Thyroid gland (tissue), 4 donors: ENCODE measurements around the gene TMEM236. TPM values are rescaled to one million over a fixed set of nuclear protein-coding genes. Genes with fewer than 3 reads are reported as not detected.

Experiments
- DNase-seq, 2 donors: peaks; one replicate each; pipeline ENCODE4 v3.0.0-alpha.2; 2019
- H3K27ac ChIP-seq, 3 donors: fragments of 200-600 bp; sonication (generic); 1 replicate in 2 of 3; 2 replicates in 1 of 3; pipeline ENCODE4 v1.5.1; 2016 to 2019; ENCODE audit warnings: mild to moderate bottlenecking in 1 of 3, moderate library complexity in 1 of 3
- H3K27me3 ChIP-seq: fragments of 200-600 bp; sonication (generic); one replicate; pipeline ENCODE4 v1.5.1; 2019
- H3K36me3 ChIP-seq, 2 donors: fragments of 200-600 bp; sonication (generic); one replicate each; pipeline ENCODE4 v1.5.1; 2016 to 2019
- H3K4me1 ChIP-seq, 2 donors: fragments of 200-600 bp; sonication (generic); one replicate each; pipeline ENCODE4 v1.5.1; 2017 to 2019
- H3K4me3 ChIP-seq, 3 donors: fragments of 200-600 bp; sonication (generic); replicated peaks in 1 of 3; 1 replicate in 2 of 3; 2 replicates in 1 of 3; pipeline ENCODE4 v1.5.1; 2016; ENCODE audit warnings: mild to moderate bottlenecking in 1 of 3
- H3K9me3 ChIP-seq: fragments of 200-600 bp; sonication (generic); one replicate; pipeline ENCODE4 v1.5.1; 2017
- CTCF ChIP-seq, 6 experiments: fragments of 200-600 bp in 3 of 6; fragments of 450-650 bp in 3 of 6; sonication (generic) in 3 of 6; IDR thresholded peaks; one replicate each; pipeline ENCODE4 v1.5.1; 2016 to 2019; ENCODE audit warnings: antibody characterized with exemption in 6 of 6, mild to moderate bottlenecking in 2 of 6, inconsistent platforms in 1 of 6, moderate library complexity in 1 of 6
- POLR2A ChIP-seq, 2 donors: fragments of 450-650 bp; IDR thresholded peaks; one replicate each; pipeline ENCODE4 v1.6.1; 2017; ENCODE audit warnings: antibody characterized with exemption in 2 of 2, mild to moderate bottlenecking in 2 of 2, moderate library complexity in 1 of 2
- WGBS, 2 donors: methylation state at CpG; one replicate each; pipeline ENCODE4 v1.1.5; 2017; 5-methylcytosine and 5-hydroxymethylcytosine counted together
- intact Hi-C: fragments of 100-400 bp; cut with DNase I; formaldehyde crosslinking; loops from one replicate; pipeline ENCODE4 v1.15.1; 2023
- total RNA-seq, 4 donors: library from RNA; depleted of rRNA; stranded (reverse); fragments of >200 nt; gene quantifications; one replicate each; pipeline ENCODE4 v1.2.3, GENCODE V29; 2016

The TMEM236 gene, protein sequence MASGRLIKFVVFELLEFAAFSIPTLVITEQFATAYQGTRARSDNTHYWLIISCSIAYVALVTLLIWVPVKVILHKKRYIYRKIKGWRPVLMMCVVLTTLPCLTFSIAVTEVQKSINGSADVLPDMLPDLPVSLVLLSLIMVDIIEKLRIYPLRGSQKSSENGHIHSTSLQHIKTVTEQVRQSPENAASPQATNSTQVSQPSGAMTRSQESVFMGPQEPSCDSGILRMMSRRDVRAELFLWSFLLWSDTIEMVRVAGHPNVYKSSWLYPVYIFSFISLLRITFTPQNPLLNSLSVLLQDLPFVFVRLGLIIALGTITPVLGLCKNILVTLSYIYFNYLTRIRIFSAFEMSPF
- 1 to 10 TPM in 1 of 4 donors, under 1 TPM in 3; 0.21 to 1.3 (median 0.48) TPM for total RNA-seq

- WGBS, 2 donors = 77 to 78% methylated on average over 9 of the region's 9 CpGs
- H3K9me3 ChIP-seq = no peaks in the 10 kb centered on the region
- H3K27ac ChIP-seq = no peak within 1 kb of the TSS
- no peak for DNase-seq
- no peaks in the 10 kb centered on the region for H3K36me3 ChIP-seq
- no peaks in the 10 kb centered on the region for H3K27me3 ChIP-seq
- TF ChIP-seq POLR2A (IDR thresholded peaks at IDR 0.05) (no peak), CTCF (IDR thresholded peaks at IDR 0.05) (no peak)
- intact Hi-C loops = no loop called here
- H3K4me3 ChIP-seq = no peak within 1 kb of the TSS
- H3K4me1 ChIP-seq = no peaks in the 10 kb centered on the region
Measured at GRCh38 chr10:17751781-17752445, at the start of gene TMEM236. TSS of gene TMEM236 (plus strand) at chr10:17752201. CDS start at chr10:17752296, 95 bp downstream.

- TF ChIP-seq CTCF (IDR thresholded peaks at IDR 0.05) = no peak
- Histone ChIP-seq H3K27ac (no peak overlapping the region), H3K4me1 (no peaks in the 10 kb centered on the region), H3K27me3 (no peaks in the 10 kb centered on the region), H3K36me3 (peaks cover 5 to 14% of the 10 kb centered on the region in 2 donors), H3K4me3 (no peak overlapping the region), H3K9me3 (no peaks in the 10 kb centered on the region)
- intact Hi-C loops = no loop called here
- 95 to 98% methylated on average over 3 of the region's 3 CpGs for WGBS, 2 donors
- no peak for DNase-seq
Measured at GRCh38 chr10:17703706-17704105, 48.3 kb upstream of the TMEM236 start.

DNA sequence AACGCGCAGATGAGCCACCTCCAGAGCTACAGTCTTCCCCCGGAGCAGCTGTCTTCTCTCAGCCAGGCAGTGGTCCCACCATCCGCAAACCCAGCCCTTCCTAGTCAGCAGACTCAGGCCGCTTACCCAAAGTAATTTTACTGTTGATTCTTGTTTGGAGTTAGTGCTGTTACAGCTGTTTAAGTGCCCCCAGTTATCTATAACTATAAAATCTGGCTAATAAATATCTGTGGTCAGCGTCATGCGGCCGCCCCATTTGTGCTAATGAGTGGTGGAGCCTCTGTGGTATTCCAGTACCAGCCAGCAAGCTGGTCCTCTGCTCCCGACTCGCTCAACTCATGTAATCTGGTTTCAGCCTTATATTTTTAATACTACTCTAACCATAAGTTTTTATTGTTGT is 43.2 kb upstream of the TMEM236 start:
- TF ChIP-seq POLR2A (IDR thresholded peaks at IDR 0.05) = no peak
- no peak for TF ChIP-seq CTCF (IDR thresholded peaks at IDR 0.05)
- Histone ChIP-seq H3K4me1 (no peaks in the 10 kb centered on the region), H3K9me3 (no peaks in the 10 kb centered on the region), H3K27ac (no peak overlapping the region), H3K27me3 (no peaks in the 10 kb centered on the region), H3K36me3 (peaks cover 11 to 22% of the 10 kb centered on the region in 2 donors), H3K4me3 (no peak overlapping the region)
- intact Hi-C loops = no loop called here
- 95 to 98% methylated on average over 10 of the region's 10 CpGs for whole genome bisulfite sequencing, 2 donors
- DNase-seq = no peak

DNA sequence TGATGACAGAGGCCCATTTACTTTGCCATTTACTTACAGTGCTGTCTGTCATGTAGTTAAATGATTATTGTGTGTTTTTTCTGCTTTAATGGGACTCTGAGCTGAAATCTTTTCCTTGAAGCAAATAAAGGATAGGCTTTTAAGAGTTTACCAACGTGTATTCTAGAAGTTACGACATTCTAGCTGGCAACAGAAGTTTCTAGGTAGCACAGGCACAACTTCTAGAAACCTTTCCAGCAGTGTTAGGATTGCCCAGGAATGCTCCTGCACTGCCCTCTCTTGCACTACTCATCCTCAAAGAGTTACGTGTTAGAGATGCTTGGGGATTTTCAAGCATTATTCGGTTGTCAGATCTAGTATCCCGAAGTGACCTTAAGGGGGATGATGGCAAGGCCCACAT is 42.5 kb upstream of the TMEM236 start:
- no peak for TF ChIP-seq CTCF (IDR thresholded peaks at IDR 0.05)
- TF ChIP-seq POLR2A (IDR thresholded peaks at IDR 0.05) = no peak
- H3K4me1 ChIP-seq = no peaks in the 10 kb centered on the region
- no peak for DNase-seq
- H3K9me3 ChIP-seq = no peaks in the 10 kb centered on the region
- H3K36me3 ChIP-seq = peaks cover 14 to 24% of the 10 kb centered on the region in 2 donors
- no peaks in the 10 kb centered on the region for H3K27me3 ChIP-seq
- no peak overlapping the region for H3K4me3 ChIP-seq
- WGBS, 2 donors = 90 to 91% methylated on average over 5 of the region's 5 CpGs
- H3K27ac ChIP-seq = no peak overlapping the region
- intact Hi-C loops = no loop called here

DNA sequence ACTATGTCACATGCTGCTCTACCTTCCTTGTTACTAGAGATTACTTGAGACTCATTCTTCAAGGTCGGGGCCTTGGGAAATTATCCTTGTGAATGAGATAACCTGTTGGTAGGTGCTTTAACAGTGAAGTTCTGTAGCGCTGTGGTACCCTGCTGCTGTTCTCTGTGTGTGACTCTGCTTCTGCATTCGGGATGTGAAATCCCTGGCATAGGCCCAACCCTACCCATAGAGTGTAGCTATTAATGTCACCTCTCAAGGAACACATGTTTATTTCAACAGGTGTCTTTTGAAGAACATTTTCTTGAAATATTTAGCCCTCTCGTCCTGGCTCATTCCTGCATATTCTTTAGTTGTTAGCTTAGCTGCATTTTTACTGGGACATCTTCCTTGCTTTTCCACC is 41.8 kb upstream of the TMEM236 start:
- DNase-seq = no peak
- Histone ChIP-seq H3K4me3 (no peak overlapping the region), H3K9me3 (no peaks in the 10 kb centered on the region), H3K27ac (no peak overlapping the region), H3K36me3 (peaks cover 19 to 23% of the 10 kb centered on the region in 2 donors), H3K27me3 (no peaks in the 10 kb centered on the region), H3K4me1 (no peaks in the 10 kb centered on the region)
- intact Hi-C loops = no loop called here
- no peak for TF ChIP-seq CTCF (IDR thresholded peaks at IDR 0.05)
- TF ChIP-seq POLR2A (IDR thresholded peaks at IDR 0.05) = no peak
- 92 to 95% methylated on average over 4 of the region's 4 CpGs for WGBS, 2 donors
